ENCODE measurements around the gene YBEY. TPM values are rescaled to one million over a fixed set of nuclear protein-coding genes. Genes with fewer than 3 reads are reported as not detected.

Gene YBEY
- total RNA-seq, 1 experiment from 2014 or later: 18.8 TPM

DNA sequence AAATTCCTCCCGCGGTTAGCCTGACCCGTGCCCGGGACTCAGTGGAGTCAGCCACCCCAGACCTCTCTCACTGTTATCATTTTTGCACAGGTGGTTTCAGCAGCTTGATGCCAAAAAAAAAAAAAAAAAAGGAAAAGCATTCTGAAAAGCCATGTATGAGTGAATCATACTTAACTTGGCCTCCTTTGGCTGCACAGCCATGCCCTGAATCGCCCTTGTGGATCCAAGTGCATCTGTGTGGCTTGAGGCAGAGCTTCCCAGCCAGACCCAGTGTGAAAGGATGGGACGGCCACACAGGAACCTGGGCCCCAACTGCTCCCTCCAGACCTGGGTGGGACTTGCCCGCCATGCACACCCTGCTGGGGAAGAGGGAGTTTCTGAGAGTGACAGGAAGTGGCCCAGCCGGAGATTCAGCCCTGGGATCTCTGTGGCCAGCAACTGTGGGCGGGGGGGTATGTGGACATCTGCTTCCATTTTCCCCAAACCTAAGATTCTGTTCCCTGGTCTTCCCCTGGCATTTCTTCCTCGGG is 8.6 kb downstream of the YBEY start:
- Histone ChIP-seq H3K4me1 (ENCODE audit: insufficient read depth, low read length, poor library complexity, severe bottlenecking) (peaks cover 18% of the 10 kb centered on the region), H3K4me3 (ENCODE audit: low read depth, low read length, poor library complexity, severe bottlenecking) (no peak overlapping the region), H3K27ac (ENCODE audit: low read depth, low read length, poor library complexity, severe bottlenecking) (peak overlapping the region; percentile 51), H3K36me3 (ENCODE audit: insufficient read depth, low read length, poor library complexity, severe bottlenecking) (peaks cover 19% of the 10 kb centered on the region), H3K27me3 (replicated peaks; ENCODE audit: insufficient read depth, low read depth, low read length, poor library complexity) (no peaks in the 10 kb centered on the region), H3K9me3 (ENCODE audit: low read depth, low read length, poor library complexity, severe bottlenecking) (no peaks in the 10 kb centered on the region)
- POLR2A ChIA-PET (ENCODE audit: low non-redundant PET): no interaction called here
- no TSS peak for BruUV-seq (replicated peaks)
- intact Hi-C loops (cut with micrococcal nuclease; ENCODE audit: unreplicated experiment): no loop called here
- DNase-seq (ENCODE audit: low spot score): peak; percentile 33
- TF ChIP-seq, protein P1, sequence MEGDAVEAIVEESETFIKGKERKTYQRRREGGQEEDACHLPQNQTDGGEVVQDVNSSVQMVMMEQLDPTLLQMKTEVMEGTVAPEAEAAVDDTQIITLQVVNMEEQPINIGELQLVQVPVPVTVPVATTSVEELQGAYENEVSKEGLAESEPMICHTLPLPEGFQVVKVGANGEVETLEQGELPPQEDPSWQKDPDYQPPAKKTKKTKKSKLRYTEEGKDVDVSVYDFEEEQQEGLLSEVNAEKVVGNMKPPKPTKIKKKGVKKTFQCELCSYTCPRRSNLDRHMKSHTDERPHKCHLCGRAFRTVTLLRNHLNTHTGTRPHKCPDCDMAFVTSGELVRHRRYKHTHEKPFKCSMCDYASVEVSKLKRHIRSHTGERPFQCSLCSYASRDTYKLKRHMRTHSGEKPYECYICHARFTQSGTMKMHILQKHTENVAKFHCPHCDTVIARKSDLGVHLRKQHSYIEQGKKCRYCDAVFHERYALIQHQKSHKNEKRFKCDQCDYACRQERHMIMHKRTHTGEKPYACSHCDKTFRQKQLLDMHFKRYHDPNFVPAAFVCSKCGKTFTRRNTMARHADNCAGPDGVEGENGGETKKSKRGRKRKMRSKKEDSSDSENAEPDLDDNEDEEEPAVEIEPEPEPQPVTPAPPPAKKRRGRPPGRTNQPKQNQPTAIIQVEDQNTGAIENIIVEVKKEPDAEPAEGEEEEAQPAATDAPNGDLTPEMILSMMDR (conservative IDR thresholded peaks at IDR 0.05; ENCODE audit: low read depth, low read length): no peak
- no peak for TF ChIP-seq EZH2 (IDR thresholded peaks at IDR 0.05; ENCODE audit: borderline replicate concordance, low read depth, low read length, poor library complexity, severe bottlenecking)
- CTCF ChIA-PET: no interaction called here

DNA sequence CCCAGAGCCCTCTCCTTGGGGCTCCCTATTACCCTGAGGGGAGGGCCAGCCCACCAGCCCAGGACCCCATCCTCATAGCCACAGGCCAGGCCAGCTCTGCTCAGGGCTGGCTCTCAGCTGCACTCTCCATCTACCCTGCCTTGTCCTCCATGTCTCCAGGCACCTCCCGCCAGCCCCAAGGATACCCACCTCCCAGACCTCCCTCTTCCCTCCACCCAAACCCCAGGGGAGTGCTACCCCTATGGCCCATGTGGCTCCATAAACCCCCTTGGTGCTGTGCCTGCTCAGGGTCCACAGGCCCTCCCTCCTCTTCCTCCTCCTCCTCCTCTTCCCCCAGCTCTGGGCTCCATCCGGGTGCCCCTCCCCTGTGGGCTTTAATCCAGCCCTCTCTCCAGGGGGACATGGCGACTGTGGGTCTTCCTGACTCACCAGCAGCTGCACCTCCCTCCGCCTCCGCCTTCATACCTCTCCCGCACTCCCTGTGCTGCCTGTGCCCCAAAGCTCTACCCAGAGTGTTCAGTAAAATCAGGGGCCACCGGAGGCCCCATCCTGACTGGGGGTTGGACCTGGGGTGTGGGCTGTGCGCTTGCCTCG is 9.1 kb downstream of the YBEY start:
- Histone ChIP-seq H3K27me3 (replicated peaks; ENCODE audit: insufficient read depth, low read depth, low read length, poor library complexity) (no peaks in the 10 kb centered on the region), H3K36me3 (ENCODE audit: insufficient read depth, low read length, poor library complexity, severe bottlenecking) (peaks cover 25% of the 10 kb centered on the region), H3K4me1 (ENCODE audit: insufficient read depth, low read length, poor library complexity, severe bottlenecking) (peaks cover 18% of the 10 kb centered on the region), H3K27ac (ENCODE audit: low read depth, low read length, poor library complexity, severe bottlenecking) (peak overlapping the region; percentile 51), H3K4me3 (ENCODE audit: low read depth, low read length, poor library complexity, severe bottlenecking) (no peak overlapping the region), H3K9me3 (ENCODE audit: low read depth, low read length, poor library complexity, severe bottlenecking) (no peaks in the 10 kb centered on the region)
- DNase-seq (ENCODE audit: low spot score): peak; percentile 76
- POLR2A ChIA-PET (ENCODE audit: low non-redundant PET): no interaction called here
- CTCF ChIA-PET: no interaction called here
- BruUV-seq (replicated peaks): no TSS peak
- no peak for TF ChIP-seq EZH2 (IDR thresholded peaks at IDR 0.05; ENCODE audit: borderline replicate concordance, low read depth, low read length, poor library complexity, severe bottlenecking)
- intact Hi-C loops (cut with micrococcal nuclease; ENCODE audit: unreplicated experiment): no loop called here

DNA sequence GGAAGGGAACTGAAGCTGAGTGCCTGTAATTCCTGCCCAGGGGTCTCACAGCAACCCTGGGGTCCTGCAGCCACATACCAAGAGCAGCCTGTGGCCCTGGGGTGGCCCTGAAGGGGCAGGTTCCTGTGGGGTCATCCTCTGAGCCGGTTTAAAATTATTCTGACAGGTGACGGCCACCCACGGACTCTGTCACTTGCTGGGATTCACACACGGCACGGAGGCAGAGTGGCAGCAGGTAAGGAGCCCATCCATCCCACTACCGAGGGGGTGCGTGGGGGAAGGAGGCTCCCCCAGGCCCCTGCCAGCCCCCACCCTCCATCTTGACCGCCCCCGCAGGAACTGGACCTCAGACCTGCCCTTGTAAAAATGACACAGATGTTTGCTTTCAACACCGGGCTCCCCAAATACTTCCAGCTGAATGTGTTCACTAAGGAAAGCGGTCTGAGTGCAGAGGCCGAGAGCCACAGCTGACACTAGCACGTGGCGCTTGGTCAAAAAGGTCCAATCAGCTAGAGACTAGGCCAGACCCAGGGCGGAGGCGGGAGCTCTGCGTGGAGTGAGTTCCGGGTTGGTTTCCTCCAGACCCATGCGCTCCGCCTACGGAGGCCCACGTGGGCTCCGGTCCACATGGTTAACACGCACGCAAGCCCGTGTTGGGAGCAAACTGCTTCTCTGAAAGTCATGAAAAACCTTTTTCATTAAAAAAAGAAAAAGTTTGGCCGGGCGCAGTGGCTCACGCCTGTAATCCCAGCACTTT is 10.0 kb downstream of the YBEY start:
- POLR2A ChIA-PET (ENCODE audit: low non-redundant PET): no interaction called here
- H3K4me3 ChIP-seq (ENCODE audit: low read depth, low read length, poor library complexity, severe bottlenecking): no peak overlapping the region
- intact Hi-C loops (cut with micrococcal nuclease; ENCODE audit: unreplicated experiment): no loop called here
- no TSS peak for BruUV-seq (replicated peaks)
- no peaks in the 10 kb centered on the region for H3K9me3 ChIP-seq (ENCODE audit: low read depth, low read length, poor library complexity, severe bottlenecking)
- peak overlapping the region; percentile 51 for H3K27ac ChIP-seq (ENCODE audit: low read depth, low read length, poor library complexity, severe bottlenecking)
- H3K4me1 ChIP-seq (ENCODE audit: insufficient read depth, low read length, poor library complexity, severe bottlenecking): peaks cover 18% of the 10 kb centered on the region
- peak; percentile 25 for DNase-seq (ENCODE audit: low spot score)
- TF ChIP-seq, protein P1 (conservative IDR thresholded peaks at IDR 0.05; ENCODE audit: low read depth, low read length): no peak
- TF ChIP-seq EZH2 (IDR thresholded peaks at IDR 0.05; ENCODE audit: borderline replicate concordance, low read depth, low read length, poor library complexity, severe bottlenecking): no peak
- H3K27me3 ChIP-seq (replicated peaks; ENCODE audit: insufficient read depth, low read depth, low read length, poor library complexity): no peaks in the 10 kb centered on the region
- CTCF ChIA-PET: no interaction called here
- H3K36me3 ChIP-seq (ENCODE audit: insufficient read depth, low read length, poor library complexity, severe bottlenecking): peaks cover 32% of the 10 kb centered on the region
